PC-3 (cell line): ENCODE results near the gene WDR91.

Source experiments
- CTCF ChIP-seq: fragments of 300-600 bp; sonication (generic); conservative IDR thresholded peaks from 2 replicates; pipeline ENCODE4 v1.5.1; 2017; ENCODE audit warnings: antibody characterized with exemption, low read depth, mild to moderate bottlenecking, low read length
- EZH2phosphoT487 ChIP-seq: fragments of 300-600 bp; sonication (generic); IDR thresholded peaks from 2 replicates; pipeline ENCODE4 v1.6.1; 2018; ENCODE audit warnings: mild to moderate bottlenecking, antibody characterized with exemption, low read length, borderline replicate concordance

GRCh38 chr7:135180122-135180521 lies 31.2 kb downstream of the WDR91 start:
- TF ChIP-seq CTCF (no peak), EZH2phosphoT487 (no peak)
